NCI-H82 (cell line): Measurements from ENCODE around the gene C20orf204.

ENCODE experiments used
- DNase-seq: peaks from one replicate; lab custom pipeline; 2025; lab: John Stamatoyannopoulos, UW

Gene C20orf204

DNA sequence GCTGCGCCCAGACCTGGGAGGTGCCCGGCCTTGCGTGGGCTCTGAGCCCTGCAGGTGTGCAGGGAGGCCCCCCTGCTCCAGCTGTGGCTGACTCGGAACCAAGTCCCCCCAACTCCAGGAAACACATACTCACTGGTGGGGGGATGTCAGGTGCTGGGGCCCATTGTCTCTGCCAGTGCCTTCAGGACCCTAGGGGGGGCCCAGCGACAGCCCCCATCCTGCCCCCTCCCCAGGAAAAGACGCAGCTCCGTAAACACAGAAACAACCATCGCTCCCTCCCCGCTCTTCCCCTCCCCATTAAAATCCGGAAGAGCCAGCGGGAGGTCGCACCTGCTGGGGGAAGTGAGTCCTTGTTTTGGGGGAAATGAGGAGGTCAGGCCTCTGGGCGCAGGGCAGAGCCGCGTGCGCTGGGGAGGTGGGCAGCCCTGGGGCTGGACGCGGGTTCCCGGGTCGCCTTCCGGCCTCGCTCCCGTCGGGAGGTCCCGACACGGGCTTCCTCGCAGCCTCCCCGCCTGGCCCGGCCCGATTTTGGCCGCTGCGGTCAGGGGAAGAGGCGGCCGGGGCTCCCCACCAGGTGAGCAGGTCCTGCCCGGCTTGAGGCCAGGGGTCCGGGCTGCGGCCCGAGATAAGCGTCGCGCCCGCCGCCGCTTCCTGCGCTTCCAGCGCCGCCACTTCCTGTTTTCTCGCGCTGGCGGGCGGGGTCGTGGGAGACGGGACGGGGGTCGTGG, 6.2 kb downstream of the C20orf204 start:
- DNase-seq = no peak

DNA sequence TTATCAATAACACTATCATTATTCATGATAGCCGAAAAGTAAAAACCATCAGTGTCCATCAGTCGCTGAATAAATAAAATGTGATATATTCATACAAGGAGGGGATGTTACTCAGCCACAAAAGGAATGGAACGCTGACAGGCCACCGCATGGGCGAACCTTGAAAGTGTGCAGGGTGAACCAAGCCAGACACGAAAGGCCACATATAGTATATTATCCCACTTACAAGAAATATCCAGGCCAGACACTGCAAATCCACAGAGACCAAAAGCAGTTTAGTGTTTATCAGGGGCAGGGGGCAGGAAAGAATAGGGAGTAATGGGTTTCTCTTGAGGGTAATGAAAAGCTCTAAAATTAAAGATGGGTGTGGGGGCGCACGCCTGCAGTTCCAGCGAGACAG, 7.8 kb downstream of the C20orf204 start:
- DNase-seq = no peak

DNA sequence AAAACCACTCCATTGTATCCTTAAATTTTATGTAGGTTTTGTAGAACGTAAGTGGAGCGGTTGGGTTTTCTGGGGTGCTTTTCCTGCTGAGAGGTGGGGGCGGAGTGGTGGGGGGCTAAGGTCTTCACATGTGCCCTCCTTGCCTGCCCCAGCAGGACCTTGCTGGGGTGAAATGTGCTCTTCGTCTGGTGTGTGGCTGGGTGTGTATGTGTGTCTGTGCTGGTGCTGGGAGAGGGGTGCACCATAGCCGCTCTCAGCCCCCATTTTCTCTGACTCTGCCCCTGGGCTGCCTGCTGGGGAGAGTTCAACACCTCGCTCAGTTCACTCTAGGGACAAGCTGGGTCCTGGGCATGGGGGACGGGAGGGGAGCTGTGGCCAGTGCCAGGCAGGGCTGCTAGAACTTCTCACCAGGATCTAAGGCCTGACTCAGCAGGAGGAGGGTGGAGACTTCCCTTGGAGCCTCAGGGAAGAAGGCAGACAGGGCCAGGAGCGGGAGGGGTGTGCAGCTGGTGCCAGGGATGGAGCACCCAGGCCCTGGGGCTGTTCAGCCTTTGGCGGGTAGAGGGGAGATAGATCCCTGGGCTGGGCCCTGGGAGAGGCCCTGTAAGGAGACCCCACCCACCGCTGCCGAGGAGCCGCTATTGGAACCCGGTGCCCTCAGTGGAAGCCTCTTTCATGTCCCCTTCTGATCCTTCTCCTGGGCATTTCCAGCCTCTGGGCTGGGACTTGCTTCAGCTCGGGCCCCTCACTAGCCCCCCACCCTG, 8.7 kb downstream of the C20orf204 start:
- no peak for DNase-seq

DNA sequence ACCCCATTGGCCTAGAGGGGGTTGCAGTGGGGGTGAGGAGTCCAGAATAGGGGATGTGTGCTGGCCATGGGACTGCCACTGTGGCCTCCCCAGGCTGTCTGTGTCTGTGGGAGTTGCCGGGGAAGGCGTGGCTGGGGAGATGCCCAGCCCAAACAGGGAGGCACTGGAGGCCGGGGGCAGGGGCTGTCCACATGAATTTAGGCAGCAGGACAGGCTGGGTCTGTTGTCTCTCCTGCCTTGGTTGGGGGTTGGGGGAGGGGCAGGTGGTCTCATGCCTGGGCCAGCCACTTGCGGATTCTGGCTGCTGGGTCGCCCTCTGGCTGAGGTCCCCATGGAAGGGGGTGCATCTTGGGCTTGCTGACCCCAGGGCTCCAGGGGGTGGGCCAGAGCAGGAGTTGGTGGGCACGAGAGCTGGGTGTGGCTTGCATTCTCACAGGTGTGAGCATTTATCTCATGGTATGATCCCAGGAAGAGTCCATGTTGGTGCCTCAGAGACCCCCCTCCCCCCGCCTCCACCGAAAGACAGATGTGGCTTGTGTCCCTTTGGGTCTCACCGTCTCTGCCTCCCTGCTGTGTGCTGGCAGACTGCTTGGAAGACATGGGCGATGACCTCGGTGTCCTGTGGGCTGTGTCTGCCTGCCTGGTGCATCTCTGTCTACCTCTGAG, 9.5 kb downstream of the C20orf204 start:
- DNase-seq = no peak

DNA sequence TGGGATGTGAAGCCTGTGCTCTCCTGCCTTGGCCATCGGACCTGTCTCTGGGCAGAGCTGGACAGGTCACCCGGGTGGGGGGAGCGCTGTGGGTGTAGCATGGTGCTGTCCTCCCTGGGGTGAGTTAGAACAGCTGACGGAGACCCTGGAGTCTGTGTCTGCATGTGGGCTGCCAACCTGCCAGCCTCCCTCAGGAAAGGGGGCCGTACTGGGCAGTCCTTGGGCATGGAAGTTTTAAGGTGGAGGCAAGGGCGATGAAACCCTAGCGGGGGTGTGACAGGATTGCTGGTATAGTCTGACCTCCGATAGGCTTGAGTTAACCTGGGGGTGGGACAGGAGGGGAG, 11.0 kb downstream of the C20orf204 start:
- no peak for DNase-seq

DNA sequence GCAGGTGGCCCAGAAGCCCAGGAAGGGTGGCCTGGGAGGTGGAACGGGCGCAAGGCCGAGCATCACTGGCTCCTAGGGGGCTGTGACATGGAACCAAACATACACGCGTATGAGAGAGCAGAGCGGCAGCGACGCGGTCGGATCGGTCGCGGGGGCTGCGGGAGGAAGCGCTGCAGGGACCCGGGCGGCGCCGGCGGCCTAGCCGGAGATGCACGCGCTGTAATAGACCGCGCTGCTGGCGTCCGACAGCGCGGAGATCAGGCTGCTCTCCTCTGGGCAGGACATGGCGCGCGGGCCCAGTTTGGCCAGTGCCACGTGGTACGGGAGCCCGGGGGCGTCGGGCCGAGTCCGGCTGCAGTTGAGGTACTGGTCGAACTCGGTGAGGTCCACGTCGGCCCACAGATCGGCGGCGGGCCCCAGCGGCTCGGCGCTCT, 12.0 kb downstream of the C20orf204 start:
- no peak for DNase-seq

DNA sequence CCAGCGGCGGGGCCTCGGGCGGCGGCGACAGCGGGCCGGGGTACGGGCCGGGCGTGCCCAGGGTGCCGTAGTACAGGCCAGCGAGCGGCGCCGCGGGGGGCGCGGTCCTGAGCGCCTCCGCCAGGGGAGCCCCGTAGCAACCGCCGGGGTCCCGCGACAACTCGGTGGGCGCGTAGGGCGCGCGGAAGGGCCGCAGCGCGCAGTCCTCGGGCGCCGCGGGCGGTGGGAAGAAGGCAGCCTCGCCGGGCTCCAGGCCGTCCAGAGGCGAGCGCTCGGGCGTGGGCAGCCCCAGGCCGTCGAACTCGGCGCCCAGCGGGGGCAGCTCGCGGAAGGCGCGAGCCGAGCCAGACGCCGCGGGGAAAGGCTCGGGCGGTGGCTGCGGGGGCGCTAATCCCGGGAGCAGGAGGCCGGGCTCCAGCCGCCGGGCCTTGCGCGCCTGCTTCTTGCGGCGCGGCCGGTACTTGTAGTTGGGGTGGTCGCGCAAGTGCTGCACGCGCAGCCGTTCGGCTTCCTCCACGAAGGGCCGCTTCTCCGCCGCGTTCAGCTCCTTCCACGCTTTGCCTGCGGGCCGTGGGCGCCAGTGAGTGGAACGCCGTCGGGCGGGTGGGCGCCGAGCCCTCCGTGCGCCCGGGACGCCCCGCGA, 12.5 kb downstream of the C20orf204 start:
- no peak for DNase-seq

DNA sequence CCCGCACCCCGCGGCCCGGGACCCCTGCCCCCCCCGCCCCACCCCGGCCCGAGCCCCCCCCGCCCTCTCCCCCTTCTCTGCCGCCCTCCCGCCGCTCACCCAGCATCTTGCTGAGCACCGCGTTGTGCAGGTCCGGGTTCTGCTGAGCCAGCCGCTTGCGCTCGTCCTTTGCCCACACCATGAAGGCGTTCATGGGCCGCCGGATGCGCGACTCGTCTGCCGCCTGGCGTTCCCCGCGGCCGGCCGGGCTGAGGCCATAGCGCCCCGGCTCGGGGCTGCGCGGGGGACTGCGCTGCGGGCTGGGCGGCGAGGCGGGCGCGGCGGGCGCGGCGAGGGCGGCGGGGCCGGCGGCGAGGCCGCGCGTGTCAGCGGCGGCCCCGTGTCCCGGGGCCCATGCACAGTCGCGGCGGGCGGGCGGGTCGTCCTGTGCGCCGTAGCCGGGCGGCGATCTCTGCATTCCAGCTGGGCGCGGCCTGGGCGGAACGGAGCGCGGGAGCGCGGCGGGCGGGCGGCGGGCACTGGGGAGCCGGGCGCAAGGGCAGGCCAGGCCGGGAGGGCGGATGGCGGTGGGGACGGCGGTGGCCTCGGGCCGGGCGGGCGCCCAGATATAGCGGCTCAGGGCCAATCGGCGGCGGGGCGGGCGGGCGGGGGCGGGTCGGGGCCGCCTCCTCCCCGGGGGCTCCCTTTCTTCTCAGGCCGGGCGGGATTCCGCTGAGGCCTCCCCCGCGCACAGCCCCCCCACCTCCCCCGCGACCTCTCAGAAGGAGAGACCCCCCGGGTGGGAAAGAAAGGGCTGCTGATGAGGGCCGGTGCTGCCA, 13.3 kb downstream of the C20orf204 start, which contains the start of gene SOX18:
Gene SOX18 (minus strand): TSS at position 580 of the 818 bp plus-strand sequence. CDS start 123 bp downstream, at position 457.
- peak; percentile 46 for DNase-seq

DNA sequence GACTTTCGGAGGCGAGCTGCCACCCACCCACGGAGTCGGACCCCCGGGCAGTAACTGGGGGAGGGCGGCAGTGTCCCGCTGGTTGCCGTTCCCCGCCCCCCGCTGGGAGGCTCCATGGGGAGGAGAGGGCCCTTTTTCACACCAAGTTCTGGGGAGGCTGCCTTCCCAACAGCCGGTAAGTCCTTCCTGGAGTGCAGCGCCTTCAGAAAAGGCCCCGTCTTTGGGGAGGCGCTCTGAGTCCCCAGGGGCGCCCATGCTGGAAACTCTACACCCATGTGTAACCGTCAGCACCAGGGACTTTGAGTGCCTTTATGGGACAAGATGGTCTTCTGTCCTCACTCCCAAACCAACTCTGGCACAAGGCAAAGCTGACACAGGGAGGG, 13.9 kb downstream of the C20orf204 start:
- no peak for DNase-seq

DNA sequence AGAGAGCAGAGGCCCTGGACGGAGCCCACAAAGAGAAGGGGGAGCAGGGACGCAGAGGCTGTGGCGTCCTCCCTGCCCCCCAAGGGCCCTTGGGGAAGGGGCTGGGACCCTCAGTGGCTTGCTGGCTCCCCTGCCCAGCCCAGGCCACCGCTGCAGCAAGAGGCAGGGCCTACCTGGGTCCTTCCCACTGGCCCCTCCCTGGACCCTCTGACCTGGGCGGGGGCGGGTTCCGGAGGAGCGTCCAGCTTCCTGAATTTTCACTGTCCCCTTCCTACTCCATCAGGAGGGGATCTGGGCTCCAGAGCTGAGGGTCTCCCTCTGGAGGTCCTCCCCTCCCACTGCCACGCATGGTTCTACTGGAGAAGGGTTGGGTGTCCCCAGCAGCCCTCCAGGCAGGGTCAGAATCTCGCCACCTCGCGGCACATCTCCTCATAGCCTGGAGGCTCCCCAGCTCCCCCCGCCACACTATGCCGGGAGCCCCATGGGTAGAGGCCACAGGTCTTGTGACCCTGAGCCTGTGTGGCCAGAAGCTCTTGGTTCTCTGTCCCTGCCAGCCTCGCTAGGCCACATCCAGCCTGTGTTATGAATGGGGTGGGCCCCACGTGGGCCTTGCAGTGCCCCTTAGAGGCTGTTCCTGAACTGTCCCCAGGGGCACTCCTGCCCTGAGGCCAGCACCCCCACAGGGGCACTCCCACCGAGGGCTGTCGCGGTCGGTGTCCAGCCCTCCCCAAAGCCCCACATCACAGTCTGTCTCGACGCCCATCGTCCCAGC, 14.5 kb downstream of the C20orf204 start:
- DNase-seq = no peak

DNA sequence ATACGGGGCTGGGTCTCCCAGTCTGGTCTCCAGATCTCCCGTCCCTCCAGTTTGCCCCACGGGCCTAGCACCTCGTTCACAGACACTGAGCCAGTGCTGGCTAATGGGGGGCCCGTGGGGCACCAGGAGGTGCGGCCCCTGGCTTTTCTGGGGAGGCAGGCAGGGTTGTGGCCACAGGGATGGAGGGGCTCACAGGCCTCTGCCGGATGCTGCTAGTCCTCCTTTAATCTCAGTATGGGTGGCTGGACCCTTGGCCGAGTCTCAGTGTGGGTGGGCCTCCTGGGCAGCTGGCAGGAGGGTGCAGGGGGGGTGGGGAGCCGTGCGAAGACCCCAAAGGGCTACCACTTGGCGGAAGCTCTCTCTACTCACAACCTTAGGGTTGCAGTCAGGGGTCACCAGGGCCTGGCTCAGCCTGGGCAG, 15.1 kb downstream of the C20orf204 start:
- DNase-seq = no peak

DNA sequence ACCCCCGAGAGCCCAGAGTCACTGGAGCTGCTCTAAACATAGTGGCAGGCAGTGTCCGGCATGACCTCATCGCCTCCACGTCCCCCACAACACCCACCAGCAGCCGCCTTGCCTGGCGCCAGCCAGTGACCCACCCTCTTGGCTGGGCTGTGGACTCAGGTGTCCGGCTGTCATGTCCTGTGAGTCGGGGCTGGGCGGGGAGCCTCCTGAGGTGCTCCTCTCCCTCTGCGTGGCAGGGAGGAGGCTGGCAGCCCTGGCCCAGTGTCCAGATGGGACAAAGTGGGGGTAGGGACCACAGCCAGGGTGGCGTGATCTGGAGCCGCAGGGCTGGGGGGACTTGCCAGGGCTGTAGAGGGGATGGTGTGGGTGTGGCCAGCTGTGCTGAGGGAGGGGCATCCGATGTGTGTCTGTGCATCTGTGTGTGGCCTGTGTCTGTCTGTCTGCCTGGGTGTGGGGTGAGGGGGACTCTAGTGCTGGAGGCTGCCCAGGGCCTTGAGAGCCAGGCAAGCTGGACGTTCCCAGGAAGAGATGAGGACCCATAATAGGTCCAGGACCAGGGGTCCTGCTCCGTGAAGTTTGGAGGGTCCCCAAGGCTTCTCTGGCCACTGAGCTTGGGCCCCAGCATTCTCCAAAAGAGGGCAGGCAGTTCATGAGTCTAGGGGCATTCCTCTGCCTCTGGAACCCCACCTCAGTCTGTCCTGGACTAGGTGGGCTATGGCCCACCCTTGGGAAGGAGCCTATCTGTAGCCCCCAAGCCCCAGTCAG, 15.8 kb downstream of the C20orf204 start:
- no peak for DNase-seq

DNA sequence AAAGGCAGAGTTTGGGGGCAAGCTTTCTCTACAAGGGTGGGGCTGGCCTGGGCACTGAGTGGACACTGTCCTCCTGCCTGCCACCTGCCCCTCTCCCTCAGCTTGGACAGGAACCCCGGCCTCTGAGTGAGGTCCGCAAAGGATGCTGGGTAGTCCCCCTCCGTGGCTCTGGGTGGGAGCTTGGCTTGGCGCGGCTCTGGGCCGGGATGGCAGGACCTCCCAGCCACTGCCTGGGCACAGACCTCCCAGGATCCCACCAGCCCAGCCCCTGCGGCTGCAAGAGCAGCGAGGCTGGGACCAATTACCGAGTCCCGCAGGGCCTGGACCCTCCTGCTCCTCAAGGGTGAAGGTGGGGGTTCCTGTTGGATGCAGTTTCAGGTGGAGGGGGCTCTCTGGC, 16.3 kb downstream of the C20orf204 start:
- DNase-seq = no peak

DNA sequence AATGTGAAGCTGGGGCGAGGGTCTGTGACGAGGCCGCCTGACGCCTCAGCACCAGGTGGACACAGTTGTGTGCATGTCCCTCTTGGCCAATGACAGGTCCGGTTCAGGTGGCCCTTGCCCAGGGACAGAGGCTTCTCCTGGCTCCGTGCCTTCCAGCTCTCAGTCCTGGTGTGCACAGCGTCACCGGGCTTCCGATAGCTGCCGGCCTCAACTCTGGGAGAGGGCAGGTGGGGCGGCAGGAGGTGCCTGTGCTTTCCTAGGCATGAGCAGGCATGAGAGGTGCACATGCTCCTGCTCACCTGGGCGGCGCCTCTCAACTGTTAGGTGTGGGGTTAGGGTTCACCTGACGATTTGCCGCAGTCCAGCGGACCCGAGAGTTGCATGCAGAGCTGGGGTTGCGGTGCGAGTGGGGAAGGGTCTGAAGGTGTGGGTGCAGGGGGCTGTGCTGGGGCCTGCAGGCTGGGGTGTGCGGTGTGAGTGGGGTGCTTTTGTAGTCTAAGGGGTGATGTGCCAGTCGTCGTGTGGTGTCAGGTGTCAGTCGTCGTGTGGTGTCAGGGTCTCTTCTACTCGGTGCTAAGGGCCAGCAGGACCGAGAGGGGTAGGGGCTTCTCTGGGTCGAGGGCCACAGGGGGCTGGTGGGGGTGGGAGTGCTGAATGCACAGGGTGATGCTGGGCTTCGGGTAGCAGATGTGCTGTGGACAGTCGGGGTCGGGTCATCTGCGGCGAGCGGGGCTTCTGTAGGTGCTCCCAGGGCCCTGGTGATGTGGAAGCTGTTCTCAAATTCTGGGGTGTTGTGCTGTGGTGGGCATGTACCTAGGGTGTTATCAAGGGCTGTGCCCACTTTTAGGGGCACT, 17.2 kb downstream of the C20orf204 start:
- DNase-seq = no peak

DNA sequence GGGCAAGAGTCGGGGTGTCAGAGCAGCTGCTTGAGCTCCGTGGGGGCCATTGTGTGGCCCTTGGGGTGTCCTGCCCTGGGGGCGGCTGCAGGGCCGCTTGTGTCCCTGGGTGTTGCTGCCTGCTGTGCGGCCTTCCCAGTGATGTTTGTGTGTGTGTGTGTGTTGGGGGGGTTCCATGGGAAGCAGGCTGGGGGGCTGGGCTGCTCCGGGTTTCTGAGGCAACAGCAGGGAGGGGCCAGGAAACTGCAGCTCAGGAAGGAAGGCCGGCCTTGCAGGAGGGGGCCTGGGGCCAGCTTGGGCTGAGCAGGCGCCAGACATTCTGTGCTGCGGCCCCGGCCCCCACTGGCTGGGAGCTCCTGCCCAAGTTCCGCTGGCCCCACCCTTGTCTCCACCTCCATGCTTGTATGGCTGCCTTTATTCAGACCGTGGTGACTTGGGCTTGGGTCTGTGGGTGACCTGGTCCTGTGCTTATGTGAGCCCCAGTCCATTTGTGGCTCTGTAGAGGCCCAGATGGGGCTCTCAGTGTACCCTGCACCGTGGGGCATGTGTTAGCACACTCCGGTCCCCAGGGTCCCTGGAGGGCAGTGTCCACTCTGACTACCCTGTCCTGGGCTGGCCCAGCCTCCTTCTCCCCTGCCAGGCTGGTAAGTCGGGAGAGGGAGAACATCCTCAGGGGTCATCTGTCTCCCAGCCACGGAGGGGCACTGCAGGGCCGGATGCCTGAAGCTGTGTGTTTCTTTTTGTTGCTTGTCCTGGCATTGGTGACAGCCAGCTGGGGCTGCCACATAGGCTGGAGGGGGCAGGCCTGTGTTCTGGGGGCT, 18.1 kb downstream of the C20orf204 start:
- DNase-seq = peak; percentile 56

DNA sequence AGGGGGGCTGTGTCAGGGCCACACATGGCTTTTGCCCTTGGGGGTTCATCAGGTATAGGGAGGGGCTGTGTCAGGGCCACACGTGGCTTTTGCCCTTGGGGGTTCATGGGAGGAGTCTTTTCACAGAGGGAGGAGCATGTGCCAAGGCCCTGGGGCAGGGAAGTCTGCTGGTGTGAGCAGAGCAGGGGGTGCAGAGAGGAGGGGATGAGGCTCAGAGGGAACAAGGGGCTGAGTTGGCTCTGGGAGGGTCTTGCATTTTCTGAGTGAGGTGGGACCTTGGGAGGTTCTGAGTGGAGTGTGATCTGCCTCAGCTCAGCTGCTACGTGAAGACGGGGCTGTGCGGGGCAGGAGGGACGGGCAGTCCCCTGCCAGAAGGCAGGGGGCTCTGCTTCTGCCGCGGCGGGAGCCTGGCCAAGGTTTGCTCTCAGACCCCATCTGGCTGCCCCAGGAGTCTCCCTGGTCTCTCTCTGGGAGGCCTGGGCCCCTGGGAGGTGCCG, 19.5 kb downstream of the C20orf204 start:
- no peak for DNase-seq

DNA sequence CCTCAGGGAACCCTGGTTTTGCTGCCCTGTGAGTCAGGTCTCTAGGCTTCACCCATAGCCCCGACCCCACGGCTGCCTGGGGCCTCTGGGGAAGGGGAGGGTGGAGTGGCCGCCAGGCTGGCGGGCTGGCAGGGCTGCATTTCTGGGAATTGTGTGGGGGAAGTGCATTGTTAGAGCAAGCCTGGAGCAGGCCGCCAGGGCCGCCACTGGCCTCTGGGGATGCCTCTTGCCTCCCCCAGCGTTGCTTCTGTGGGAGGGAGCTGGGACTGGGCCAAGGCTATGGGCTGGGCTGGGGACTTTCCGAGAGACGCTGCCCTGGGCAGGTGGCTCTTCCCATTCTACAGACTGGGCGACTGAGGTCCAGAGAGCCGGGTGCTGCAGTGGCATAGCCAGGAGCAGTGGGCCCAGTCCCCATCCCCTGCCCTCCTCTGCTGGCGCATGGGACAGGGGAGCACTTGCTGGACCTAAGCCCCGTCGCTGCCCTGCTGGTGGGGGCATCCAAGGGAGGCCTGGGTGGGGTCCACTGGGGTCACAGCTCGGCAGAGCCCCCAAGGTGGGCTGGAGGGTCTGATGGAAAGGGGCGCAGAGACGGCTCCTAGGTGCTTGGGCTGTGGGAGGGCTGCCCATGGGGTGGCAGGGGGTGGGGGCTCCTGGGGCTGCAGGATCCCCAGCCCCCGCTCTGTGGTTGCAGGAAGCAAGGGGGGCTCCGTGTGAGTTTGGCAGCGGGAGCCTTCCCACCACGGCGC, 20.1 kb downstream of the C20orf204 start:
- DNase-seq = no peak

DNA sequence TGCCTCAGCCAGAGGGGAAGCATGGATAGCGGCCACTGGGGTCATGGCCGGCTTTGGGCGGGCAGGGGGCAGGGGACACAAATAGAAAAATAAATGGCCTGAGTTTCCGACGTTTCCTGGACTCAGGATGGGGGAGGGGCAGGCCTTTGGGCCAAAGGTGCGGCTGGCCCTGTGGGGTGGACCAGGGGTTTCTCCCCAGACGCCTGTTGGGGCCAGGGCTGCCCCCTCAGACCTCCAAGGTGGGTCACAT, 20.6 kb downstream of the C20orf204 start:
- no peak for DNase-seq
